ENCODE data around the gene MSANTD2. TPM values are rescaled to one million over a fixed set of nuclear protein-coding genes. Genes with fewer than 3 reads are reported as not detected.

The MSANTD2 gene
- total and polyA plus RNA-seq, 2 of the 4 experiments (the other 2 are of a cell fraction): 5.0 to 6.0 TPM

DNA sequence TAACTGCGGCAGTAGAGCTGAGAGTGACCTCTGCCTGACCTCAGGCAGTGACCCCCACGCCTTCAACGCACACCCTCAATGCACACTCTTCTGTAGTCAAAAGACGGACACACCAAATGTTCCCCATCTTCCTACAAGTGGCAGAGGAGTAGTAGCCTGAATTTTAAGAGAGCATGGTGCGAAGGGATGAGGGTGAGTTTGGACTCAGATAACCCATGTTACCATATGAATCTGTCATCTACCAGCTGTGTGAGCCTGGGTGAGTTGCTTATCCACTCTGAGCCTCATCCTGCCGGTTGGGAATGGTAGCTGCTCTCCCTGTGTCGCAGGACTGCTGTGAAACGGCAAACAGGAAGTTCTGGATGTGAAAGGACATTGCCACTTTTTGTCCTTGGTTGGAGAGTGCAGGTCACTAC is 44.5 kb upstream of the MSANTD2 start:
- H2AK5ac ChIP-seq (ENCODE audit: low read depth, low read length): no peak overlapping the region
- BruUV-seq (replicated peaks): no TSS peak
- DNase-seq (no peak), ATAC-seq (ENCODE audit: low read depth) (no peak)
- no peaks in the 10 kb centered on the region for H4K20me1 ChIP-seq (ENCODE audit: insufficient read depth, low read length)
- H3K27me3 ChIP-seq (ENCODE audit: control insufficient read depth, insufficient read depth, low read length): peaks cover 87% of the 10 kb centered on the region
- H3K23ac ChIP-seq (ENCODE audit: low read depth, low read length): no peak overlapping the region
- no peak overlapping the region for H2AK9ac ChIP-seq (replicated peaks; ENCODE audit: low read depth, low read length, poor library complexity)
- H3K9me3 ChIP-seq (ENCODE audit: control insufficient read depth, insufficient read depth, low read length): peaks cover 3% of the 10 kb centered on the region
- no peak overlapping the region for H3K9ac ChIP-seq (ENCODE audit: low read depth, low read length)
- TF ChIP-seq CHD1 (IDR thresholded peaks at IDR 0.05; ENCODE audit: low read depth, low read length) (no peak), MAZ (IDR thresholded peaks at IDR 0.05; ENCODE audit: borderline replicate concordance, low read depth, low read length) (no peak), MAFK (IDR thresholded peaks at IDR 0.05; ENCODE audit: low read depth, low read length) (no peak), RCOR1 (IDR thresholded peaks at IDR 0.05; ENCODE audit: insufficient replicate concordance, low read length) (no peak), SMC3 (IDR thresholded peaks at IDR 0.05; ENCODE audit: low read depth, low read length) (no peak), CEBPB (IDR thresholded peaks at IDR 0.05; ENCODE audit: low read depth, low read length) (no peak), BHLHE40 (IDR thresholded peaks at IDR 0.05; ENCODE audit: low read depth, low read length) (no peak), RAD21 (IDR thresholded peaks at IDR 0.05; ENCODE audit: low read length) (no peak), NFE2L2 (IDR thresholded peaks at IDR 0.05; ENCODE audit: low read depth, low read length) (no peak), RFX5 (IDR thresholded peaks at IDR 0.05; ENCODE audit: low read depth, low read length) (no peak), POLR2A (IDR thresholded peaks at IDR 0.05; ENCODE audit: low read depth, low read length) (no peak), MXI1 (IDR thresholded peaks at IDR 0.05; ENCODE audit: borderline replicate concordance, low read depth, low read length) (no peak)
- TF ChIP-seq, protein P1, sequence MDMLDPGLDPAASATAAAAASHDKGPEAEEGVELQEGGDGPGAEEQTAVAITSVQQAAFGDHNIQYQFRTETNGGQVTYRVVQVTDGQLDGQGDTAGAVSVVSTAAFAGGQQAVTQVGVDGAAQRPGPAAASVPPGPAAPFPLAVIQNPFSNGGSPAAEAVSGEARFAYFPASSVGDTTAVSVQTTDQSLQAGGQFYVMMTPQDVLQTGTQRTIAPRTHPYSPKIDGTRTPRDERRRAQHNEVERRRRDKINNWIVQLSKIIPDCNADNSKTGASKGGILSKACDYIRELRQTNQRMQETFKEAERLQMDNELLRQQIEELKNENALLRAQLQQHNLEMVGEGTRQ (IDR thresholded peaks at IDR 0.05; ENCODE audit: low read depth, low read length): no peak
- TF ChIP-seq, protein P2, sequence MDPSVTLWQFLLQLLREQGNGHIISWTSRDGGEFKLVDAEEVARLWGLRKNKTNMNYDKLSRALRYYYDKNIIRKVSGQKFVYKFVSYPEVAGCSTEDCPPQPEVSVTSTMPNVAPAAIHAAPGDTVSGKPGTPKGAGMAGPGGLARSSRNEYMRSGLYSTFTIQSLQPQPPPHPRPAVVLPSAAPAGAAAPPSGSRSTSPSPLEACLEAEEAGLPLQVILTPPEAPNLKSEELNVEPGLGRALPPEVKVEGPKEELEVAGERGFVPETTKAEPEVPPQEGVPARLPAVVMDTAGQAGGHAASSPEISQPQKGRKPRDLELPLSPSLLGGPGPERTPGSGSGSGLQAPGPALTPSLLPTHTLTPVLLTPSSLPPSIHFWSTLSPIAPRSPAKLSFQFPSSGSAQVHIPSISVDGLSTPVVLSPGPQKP (IDR thresholded peaks at IDR 0.05; ENCODE audit: borderline replicate concordance, low read depth, low read length): no peak
- TF ChIP-seq, protein P3, sequence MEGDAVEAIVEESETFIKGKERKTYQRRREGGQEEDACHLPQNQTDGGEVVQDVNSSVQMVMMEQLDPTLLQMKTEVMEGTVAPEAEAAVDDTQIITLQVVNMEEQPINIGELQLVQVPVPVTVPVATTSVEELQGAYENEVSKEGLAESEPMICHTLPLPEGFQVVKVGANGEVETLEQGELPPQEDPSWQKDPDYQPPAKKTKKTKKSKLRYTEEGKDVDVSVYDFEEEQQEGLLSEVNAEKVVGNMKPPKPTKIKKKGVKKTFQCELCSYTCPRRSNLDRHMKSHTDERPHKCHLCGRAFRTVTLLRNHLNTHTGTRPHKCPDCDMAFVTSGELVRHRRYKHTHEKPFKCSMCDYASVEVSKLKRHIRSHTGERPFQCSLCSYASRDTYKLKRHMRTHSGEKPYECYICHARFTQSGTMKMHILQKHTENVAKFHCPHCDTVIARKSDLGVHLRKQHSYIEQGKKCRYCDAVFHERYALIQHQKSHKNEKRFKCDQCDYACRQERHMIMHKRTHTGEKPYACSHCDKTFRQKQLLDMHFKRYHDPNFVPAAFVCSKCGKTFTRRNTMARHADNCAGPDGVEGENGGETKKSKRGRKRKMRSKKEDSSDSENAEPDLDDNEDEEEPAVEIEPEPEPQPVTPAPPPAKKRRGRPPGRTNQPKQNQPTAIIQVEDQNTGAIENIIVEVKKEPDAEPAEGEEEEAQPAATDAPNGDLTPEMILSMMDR (conservative IDR thresholded peaks at IDR 0.05; ENCODE audit: low read depth, low read length): no peak
- H4K5ac ChIP-seq (ENCODE audit: low read depth, low read length): no peak overlapping the region
- intact Hi-C loops (cut with micrococcal nuclease) (no loop called here), in situ Hi-C loops (cut with MboI; ENCODE audit: low sequenced_read_pairs) (no loop called here), dilution Hi-C loops (cut with HindIII; ENCODE audit: low sequenced_read_pairs, unreplicated experiment) (no loop called here)
- H3K4me1 ChIP-seq (ENCODE audit: control insufficient read depth, insufficient read depth, low read length): no peaks in the 10 kb centered on the region; the same call in 1 of the 2 replicates
- no peak overlapping the region for H2BK120ac ChIP-seq (ENCODE audit: low read depth, low read length)
- H3K36me3 ChIP-seq (ENCODE audit: control insufficient read depth, insufficient read depth, low read length): no peaks in the 10 kb centered on the region
- H4K91ac ChIP-seq (ENCODE audit: insufficient read depth, low read depth, low read length): no peak overlapping the region
- H3K14ac ChIP-seq (replicated peaks; ENCODE audit: low read depth, low read length): no peak overlapping the region
- H2BK20ac ChIP-seq (ENCODE audit: low read depth, low read length): no peak overlapping the region
- H2BK15ac ChIP-seq (ENCODE audit: low read depth, low read length): no peak overlapping the region
- no peak overlapping the region for H3K27ac ChIP-seq (ENCODE audit: insufficient read depth, low read length)
- H3K4me3 ChIP-seq (ENCODE audit: insufficient read depth, low read depth, low read length): no peak overlapping the region
- no peaks in the 10 kb centered on the region; the same call in 1 of the 2 replicates for H3K9me1 ChIP-seq (ENCODE audit: insufficient read depth, low read length)
- no peak overlapping the region for H3K4me2 ChIP-seq (ENCODE audit: low read depth, low read length)
- H2BK5ac ChIP-seq (ENCODE audit: low read depth, low read length, poor library complexity, severe bottlenecking): no peak overlapping the region
- POLR2A ChIA-PET (ENCODE audit: unreplicated experiment): no interaction called here
- peak overlapping the region; percentile 4 for H2AFZ ChIP-seq (replicated peaks; ENCODE audit: low read length, poor library complexity)
- H3K79me1 ChIP-seq (ENCODE audit: low read depth in 1 of 2, low read length in 2 of 2): no peaks in the 10 kb centered on the region
- no peak overlapping the region for H3K56ac ChIP-seq (ENCODE audit: extremely low read depth, insufficient read depth, low read length)
- CTCF ChIA-PET: interaction anchor here (0.6 to 0.7 kb wide), 2 partner anchors 8 to 22 kb away, joined by 3 read pairs; no protein-coding TSS in a partner anchor
- 20% methylated on average over 1 of the region's 8 CpGs; no CpG with 5 or more reads in 1 of the 2 experiments for WGBS, 2 experiments (ENCODE audit: extremely low coverage in 2 of 2, insufficient read length in 1 of 2)
- H3K4ac ChIP-seq (ENCODE audit: low read depth, low read length): no peak overlapping the region
- no peak overlapping the region for H3K18ac ChIP-seq (ENCODE audit: low read depth, low read length)
- no peak overlapping the region for H4K8ac ChIP-seq (ENCODE audit: low read depth in 2 of 2, low read length in 2 of 2)
